H54 (cell line): Measurements from ENCODE around the gene BORCS5.
"Not testable (repeated sequence)": the region's sequence is repeated elsewhere in the genome, so short reads cannot be mapped to it uniquely, and the experiment has no call there.

ENCODE experiments used
- DNase-seq: peaks from one replicate; pipeline ENCODE4 v3.0.0; 2011; ENCODE audit warnings: low spot score, mixed read lengths; ENCODE audit not compliant: insufficient read length
- FAIRE-seq: peaks from 3 replicates; lab custom pipeline; 2011; peaks lifted over from hg19 to GRCh38; lab: Jason Lieb, UNC
- POLR2A ChIP-seq: IDR thresholded peaks from 2 replicates; pipeline ENCODE4 v1.6.1; 2011; ENCODE audit warnings: low read depth, mild to moderate bottlenecking, low read length

The BORCS5 gene

DNA sequence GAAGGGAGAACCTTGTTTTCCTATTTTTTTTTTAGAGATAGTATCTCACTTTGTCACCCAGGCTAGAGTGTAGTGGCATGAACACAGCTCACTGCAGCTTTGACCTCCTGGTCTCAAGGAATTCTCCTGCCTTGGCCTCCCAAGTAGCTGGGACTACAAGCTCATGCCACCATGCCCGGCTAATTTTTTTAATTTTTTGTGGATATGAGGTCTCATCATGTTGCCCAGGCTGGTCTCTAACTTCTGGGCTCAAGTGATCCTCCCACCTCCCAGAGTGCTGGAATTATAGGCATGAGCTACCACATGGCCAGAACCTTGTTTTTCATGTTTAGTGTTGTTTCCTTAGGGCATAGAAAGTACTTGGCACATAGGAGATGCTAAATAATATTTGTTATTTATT lies 20.4 kb upstream of the BORCS5 start:
- no peak for TF ChIP-seq POLR2A
- FAIRE-seq (no peak), DNase-seq (no peak)

DNA sequence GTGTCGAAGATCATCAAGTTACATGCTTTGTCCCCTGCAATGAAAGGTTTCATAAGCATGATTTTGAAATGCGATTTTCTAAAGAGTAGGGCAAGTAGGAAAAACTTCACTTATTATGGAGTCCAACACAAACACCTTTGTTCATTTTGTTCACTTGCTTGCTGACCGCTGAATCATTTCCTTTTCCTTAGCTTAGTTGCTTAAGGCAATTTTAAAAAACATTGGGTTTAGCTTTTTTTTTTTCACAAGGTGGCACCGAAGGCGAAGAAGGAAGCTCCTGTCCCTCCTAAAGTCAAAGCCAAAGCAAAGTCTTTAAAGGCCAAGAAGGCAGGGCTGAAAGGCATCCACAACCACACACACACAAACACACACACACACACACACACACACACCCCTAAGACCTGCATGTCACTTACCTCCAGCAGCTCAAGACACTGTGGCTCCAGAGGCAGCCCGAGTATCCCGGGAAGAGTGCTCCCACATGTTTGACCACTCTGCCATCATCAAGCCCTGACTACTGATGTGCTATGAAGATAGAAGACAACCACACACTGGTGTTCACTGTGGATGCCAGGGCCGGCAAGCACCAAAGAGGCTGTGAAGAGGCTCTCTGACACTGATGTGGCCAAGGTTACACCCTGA lies 18.2 kb upstream of the BORCS5 start:
- TF ChIP-seq POLR2A, result no peak
- DNase-seq (no peak), FAIRE-seq (peak; percentile 65)

DNA sequence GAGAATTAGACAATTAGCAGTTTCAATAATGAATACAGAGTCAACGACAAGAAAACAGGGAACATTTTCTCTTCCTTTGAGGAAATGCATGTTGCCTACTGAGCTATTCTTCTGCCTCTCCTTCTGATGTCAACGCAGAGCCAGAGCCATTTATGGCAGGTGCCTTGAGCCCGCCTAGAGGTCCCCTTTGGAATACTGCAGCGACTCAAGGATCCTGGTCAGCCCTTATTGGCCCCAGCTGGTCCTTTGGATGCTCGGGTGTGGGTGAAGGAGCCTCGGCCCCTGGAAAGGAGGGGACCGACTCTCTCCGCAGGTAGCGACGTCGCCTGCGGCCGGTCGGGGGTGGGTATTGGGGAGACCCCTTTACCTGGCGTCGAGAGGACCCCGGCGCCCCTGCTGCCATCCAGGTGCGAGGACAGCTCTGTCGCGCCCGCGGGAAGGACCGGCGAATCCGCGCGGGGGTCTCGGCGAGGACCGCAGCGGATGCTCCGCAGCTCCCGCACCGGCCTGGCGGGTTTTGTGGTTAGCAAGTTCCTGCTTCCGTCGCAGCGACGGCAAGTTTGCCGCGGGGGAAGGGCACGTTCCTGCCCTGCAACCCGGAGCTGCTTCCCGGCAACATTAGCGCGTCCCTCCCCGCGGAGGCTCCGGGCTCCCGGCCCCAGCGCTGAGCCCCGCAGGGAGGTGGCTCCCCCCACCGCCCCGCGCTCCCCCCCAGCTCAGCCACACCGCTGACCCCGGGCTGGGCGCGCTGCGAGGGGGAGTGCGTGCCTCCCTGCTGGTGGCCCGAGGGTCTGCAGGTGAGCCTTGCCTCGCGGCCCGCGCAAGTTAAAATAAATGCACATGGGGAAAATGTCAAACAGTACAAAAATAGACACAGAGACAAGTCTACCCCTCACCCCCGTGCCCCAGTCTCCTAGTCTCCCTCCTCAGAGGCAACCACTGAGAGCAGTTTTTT lies 6.9 kb upstream of the BORCS5 start, which contains the start of gene MANSC1:
Gene MANSC1, minus strand, starts transcription at position 532 of the 955 bp plus-strand sequence. CDS start 6,928 bp downstream, outside the sequence.
- no peak for FAIRE-seq
- no peak for DNase-seq
- no peak for TF ChIP-seq POLR2A

DNA sequence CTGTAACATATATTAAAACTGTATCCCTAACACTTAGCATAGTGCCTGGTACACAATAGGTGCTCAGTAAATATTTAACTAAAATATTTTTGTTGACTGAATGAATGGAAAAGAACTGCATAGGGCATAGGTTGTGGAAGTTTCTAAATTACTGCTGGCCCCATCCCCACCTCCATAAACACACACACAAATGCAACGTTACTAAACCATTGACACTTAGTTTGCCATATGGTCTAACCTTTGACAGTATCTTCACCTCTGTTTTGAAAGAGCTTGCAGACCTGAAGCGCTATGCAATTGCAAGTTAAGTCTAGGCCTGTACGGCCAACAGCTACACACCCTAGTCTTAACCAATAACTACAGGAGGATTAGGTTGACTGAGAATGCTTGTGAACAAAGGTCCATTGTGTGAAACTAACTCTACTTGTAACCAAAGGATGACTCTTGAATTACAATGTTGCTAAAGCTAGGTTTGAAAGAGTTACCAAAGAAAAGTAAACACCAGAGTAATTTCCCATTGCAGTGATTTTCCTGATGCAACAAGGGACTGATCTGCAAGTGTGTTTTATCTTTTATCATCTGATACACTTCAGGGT lies 5.9 kb upstream of the BORCS5 start:
- FAIRE-seq (peak; percentile 52), DNase-seq (no peak)
- TF ChIP-seq POLR2A, result no peak

DNA sequence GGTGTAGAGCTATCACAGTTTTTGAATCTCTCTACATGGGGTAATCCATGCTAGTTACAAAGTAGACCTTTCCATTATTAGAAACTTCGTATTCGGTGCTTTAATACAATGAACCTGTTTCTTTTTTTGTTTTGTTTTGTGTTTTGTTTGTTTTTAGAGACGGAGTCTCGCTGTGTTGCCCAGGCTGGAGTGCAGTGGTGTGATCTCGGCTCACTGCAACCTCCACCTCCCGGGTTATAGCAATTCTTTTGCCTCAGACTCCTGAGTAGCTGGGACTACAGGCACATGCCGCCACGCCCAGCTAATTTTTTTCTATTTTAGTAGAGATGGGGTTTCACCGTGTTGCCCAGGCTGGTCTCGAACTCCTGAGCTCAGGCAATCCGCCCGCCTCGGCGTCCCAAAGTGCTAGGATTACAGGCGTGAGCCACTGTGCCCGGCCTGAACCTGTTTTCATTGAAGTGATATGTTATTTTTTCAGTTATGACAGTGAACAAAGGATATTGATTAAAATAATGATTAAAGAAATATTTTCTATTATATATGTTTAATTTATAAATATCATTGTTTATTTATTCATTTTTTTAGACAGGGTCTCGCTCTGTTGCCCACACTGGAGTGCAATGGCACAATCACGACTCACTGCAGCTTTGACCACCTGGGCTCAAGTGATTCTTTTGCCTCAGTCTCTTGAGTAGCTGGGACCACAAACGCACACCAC lies 5.3 kb upstream of the BORCS5 start:
- DNase-seq, FAIRE-seq: not testable (repeated sequence)

DNA sequence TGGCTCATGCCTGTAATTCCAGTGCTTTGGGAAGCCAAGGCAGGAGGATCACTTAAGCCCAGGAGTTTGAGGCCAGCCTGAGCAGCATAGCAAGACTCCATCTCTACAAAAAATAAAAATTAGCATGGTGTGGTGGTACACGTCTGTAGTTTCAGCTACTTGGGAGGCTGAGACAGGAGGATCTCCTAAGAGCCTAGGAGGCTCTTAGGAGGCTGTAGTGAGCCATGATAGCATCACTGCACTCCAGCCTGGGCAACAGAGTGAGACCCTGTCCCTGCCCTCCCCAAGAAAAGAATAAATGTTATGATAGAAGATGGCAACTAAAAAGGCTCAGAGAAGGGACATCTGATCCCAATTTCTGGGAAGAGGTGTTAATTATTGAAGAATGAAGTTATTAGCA lies 3.6 kb upstream of the BORCS5 start:
- no peak for TF ChIP-seq POLR2A
- FAIRE-seq, result no peak
- DNase-seq, result no peak

DNA sequence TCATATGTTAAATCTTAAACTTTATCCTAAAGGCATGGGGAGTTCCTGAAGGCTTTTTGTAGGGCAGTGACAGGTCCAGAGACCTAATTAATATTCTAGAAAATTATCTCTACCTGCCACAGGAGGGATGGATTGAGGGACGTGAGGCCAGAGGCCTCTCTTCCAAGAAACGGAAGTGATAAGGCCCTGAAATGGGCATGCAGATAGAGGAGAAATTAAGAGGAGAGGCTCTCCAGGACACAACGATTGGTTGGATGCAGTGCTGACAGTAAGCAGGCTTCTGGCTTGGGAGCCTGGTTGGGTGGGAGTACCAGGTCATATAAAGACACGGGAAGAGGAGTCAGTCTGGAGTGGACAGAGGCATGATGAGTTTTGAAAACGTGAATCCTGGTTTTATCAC lies 3.1 kb upstream of the BORCS5 start:
- no peak for TF ChIP-seq POLR2A
- DNase-seq, result no peak
- FAIRE-seq, result no peak

DNA sequence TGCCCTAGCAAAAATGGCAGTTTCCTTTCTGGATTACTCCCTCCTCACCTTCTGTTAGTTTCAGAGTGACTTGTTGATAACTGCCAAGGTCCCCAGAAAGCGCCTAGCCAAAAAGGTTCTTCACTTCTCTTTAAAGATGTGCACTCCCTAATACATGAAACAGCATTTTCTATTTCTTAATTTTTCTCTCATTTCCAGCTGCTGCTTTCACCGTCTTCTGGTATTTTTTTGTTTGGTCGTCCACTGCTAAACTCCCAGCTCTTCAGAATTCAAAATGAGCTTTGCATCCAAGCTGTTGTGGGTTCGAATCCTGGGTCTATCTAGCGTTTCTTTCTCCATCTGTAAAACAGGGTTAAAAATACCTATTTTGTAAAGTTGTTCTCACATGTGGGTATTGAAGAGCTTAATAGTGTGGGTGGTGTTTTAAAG lies 397 bp upstream of the BORCS5 start:
- FAIRE-seq (no peak), DNase-seq (no peak)
- TF ChIP-seq POLR2A, result no peak

DNA sequence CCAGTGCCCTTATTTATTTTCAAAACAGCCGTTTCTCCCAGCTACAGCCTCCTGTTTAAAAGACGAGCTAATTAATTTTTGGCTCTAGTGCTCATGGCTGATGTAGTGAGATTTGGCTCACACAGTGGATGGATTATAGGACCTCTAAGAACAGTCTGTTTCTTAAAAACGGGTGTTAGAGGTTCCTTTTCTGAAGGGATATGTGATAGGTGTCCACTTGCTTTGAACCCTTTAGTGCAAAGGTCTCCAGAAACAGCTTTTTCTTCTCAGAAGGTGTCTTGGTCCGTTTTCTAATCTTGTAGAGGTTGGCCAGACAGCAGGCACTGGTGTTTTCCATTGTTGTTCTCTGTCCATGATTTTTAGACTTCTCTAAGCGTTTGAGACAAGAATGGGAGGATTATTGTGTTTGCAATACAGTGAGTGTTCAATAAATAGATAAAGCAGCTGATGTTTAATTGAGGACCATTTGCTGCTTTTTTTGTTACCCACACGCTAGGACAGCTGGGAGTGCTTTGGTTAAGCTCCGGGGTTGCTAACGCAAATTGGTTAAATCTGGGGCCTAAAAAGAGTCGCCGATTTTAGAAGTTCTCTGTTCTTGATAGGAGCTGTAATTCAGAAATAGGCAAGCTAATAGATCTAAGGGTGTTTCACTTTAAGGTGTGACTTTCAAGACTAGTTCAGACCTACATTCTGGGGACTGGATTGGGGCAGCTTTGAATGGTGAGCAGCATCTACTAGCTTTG lies 1.0 kb downstream of the BORCS5 start:
- DNase-seq, result no peak
- FAIRE-seq, result no peak
- TF ChIP-seq POLR2A, result no peak

DNA sequence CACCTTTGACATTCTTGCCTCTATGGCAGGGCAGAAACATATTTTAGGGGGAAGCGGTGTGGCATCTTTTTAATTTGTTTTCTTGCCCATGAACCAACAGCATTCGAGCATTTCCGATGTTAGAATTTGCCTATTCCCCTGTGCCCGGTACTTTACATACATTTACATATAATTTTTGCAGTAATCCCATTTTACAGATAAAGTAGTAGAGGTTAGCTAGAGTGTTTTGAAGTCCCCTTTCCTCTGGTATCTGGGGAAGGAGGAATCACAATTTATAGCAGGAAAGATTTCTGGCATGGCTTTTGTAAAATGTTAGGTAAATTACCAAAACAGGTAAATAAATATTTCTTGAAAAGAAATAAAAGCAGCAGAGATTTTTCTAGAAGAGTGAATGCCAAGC lies 1.6 kb downstream of the BORCS5 start:
- FAIRE-seq (no peak), DNase-seq (no peak)
- no peak for TF ChIP-seq POLR2A

DNA sequence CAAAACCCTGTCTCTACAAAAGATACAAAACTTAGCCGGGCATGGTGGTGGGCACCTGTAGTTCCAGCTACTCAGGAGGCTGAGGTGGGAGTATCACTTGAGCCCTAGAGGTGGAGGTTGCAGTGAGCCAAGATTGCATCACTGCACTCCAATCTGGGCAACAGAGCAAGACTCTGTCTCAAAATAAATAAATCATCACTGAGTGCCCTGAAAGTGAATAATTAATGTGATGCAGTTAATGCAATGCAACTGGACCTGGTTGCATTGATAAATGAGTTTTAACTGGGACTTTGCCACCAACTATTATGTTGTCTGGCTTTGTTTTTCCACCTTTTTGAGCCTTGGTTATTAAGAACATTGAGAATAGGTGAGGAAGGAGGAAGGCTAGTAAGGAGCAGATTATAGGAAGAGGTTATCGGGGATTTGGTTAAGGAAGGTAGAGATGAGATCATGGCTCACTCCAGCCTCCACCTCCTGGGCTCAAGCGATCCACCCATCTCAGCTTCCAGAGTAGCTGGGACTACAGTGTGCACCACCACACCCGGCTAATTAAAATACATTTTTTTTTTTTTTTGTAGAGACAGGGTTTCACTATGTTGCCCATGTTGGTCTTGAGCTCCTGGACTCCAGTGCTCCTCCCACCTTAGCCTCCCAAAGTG lies 8.0 kb downstream of the BORCS5 start:
- FAIRE-seq (no peak), DNase-seq (no peak)
- TF ChIP-seq POLR2A, result no peak

DNA sequence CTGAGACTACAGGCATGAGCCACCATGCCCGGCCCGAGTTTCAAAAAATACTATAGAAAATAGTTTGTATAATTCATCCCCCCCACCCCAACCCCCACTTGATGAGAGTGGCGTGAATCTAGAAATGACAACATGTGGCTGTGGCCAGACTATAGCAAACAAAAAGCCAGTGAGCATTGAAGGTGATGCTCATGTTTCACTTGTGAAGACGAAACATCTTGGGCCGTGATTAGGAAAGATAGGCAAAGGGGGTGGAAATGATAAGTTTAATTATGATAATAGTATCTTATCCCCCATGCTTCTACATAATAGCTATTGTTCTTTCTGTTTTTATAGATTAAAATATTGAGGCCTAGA lies 8.5 kb downstream of the BORCS5 start:
- FAIRE-seq (no peak), DNase-seq (no peak)
- TF ChIP-seq POLR2A, result no peak

DNA sequence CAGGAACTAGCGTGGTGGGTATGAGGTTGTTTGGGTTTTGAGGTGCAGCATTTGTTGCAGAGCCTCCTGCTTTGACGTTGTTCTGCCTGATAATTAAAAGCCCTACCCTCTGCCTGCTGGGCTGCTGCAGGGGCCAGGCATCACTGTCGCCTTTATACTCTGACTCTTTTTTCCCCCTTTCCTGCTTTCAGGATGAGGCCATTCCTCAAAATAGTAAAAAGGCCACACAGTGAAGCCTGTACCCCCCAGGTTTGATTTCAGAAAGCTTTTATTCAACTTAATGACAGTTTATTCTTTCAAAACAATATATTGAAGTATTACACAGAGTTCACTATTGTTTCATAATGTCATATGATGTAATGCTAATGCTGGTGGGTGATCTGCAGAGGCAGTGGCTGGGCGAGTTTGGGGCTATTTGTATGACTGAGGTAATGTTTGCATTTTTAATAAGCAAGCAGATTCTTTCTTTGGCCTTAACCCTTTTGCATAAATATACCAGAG lies 9.1 kb downstream of the BORCS5 start:
- no peak for TF ChIP-seq POLR2A
- DNase-seq, result no peak
- FAIRE-seq, result no peak
